ES-I3 (cell line): ENCODE measurements around the gene PLIN4.

Experiments
- H3K36me3 ChIP-seq: 2 replicates; pipeline ENCODE4 v1.6.1; 2013; ENCODE audit warnings: mild to moderate bottlenecking, low read length, control low read depth, moderate library complexity; ENCODE audit not compliant: insufficient read depth
- H3K4me1 ChIP-seq: 2 replicates; pipeline ENCODE4 v1.6.1; 2013; ENCODE audit warnings: mild to moderate bottlenecking, control low read depth, low read length; ENCODE audit not compliant: insufficient read depth
- H3K9ac ChIP-seq: 2 replicates; pipeline ENCODE4 v1.6.1; 2013; ENCODE audit warnings: low read depth, mild to moderate bottlenecking, low read length, moderate library complexity
- H3K9me3 ChIP-seq: 2 replicates; pipeline ENCODE4 v1.6.1; 2013; ENCODE audit warnings: mild to moderate bottlenecking, low read length, moderate library complexity; ENCODE audit not compliant: control insufficient read depth, insufficient read depth

Gene PLIN4

DNA sequence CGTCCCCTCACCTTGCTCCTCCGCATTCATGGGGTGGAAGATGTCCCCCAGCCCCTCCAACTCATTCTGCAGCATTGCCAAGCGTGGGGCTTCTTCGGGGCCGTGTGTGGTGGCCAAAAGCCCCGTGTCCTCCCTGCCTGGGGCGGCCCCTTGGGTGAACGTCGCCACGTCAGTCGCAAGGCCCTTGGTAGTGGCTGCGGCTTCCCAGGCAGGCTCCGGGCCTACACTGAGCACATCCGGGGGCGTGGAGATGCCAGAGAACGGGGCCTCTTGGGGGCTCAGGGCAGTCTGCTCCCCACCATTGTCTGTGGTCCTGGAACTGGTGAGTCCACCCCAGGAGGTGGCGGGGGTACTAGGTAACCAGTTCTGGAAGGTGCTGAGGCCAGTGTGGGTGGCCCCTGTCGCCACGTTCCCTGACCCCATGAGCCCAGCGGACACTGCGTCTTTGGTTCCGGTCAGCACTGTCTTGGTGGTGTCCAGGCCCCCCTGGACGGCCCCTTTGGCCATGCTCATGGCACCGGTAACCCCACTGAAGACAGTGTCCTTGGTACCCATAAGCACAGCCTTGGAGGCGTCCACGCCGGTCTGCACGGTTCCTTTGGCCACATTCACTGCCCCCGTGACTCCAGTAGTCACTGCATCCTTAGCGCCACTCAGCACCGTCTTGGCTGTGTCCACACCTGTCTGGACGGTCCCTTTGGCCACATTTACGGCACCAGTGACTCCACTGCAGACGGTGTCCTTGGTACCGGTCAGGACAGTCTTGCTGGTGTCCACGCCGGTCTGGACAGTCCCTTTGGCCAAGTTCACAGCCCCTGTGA is 7.6 kb downstream of the PLIN4 start:
- H3K9me3 ChIP-seq: no peaks in the 10 kb centered on the region
- H3K4me1 ChIP-seq: no peaks in the 10 kb centered on the region
- H3K9ac ChIP-seq: no peak overlapping the region
- no peaks in the 10 kb centered on the region for H3K36me3 ChIP-seq

- Histone ChIP-seq H3K9ac (no peak overlapping the region), H3K4me1 (no peaks in the 10 kb centered on the region), H3K36me3 (no peaks in the 10 kb centered on the region), H3K9me3 (no peaks in the 10 kb centered on the region)
Measured at GRCh38 chr19:4508698-4509097, 9.6 kb downstream of the PLIN4 start.

GRCh38 chr19:4507804-4508203 is 10.5 kb downstream of the PLIN4 start:
- Histone ChIP-seq H3K36me3 (no peaks in the 10 kb centered on the region), H3K4me1 (no peaks in the 10 kb centered on the region), H3K9me3 (no peaks in the 10 kb centered on the region), H3K9ac (no peak overlapping the region)

- H3K4me1 ChIP-seq: no peaks in the 10 kb centered on the region
- no peaks in the 10 kb centered on the region for H3K9me3 ChIP-seq
- H3K9ac ChIP-seq: no peak overlapping the region
- H3K36me3 ChIP-seq: no peaks in the 10 kb centered on the region
Measured at GRCh38 chr19:4507150-4507452, 11.2 kb downstream of the PLIN4 start.

DNA sequence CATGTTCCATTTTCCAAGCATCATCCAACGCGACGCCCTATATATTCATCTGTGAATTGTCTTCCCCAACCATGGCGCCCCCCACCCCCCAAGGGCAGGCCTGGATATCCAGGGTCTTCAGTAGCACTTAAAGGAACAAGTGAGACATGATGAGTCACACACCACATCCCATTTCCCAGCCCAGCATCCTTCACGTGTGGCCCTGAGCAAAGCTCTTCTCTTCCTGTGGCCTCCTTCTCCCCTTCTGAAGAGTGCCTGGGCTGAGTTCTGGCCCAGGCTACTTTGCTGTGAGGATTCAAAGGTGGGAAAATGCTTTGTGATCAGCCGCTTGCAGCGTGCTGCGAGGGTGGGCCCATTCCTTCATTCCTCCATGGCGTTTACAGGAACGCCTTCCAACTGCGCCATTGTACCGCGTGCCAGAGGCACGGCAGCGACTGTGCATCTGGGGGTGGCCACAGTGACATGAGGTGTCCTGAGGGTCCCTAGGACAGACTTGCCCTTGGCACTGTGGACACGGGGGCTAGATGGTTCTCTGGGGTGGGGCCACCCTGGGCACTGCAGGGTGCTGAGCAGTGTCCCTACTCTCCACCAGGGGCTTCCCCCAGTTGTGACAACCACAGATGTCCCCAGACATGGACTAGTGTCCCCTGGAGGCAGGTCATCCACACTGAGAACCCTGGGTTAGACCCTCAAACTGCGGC is 11.7 kb downstream of the PLIN4 start:
- H3K9me3 ChIP-seq: no peaks in the 10 kb centered on the region
- H3K36me3 ChIP-seq: no peaks in the 10 kb centered on the region
- no peak overlapping the region for H3K9ac ChIP-seq
- no peaks in the 10 kb centered on the region for H3K4me1 ChIP-seq

DNA sequence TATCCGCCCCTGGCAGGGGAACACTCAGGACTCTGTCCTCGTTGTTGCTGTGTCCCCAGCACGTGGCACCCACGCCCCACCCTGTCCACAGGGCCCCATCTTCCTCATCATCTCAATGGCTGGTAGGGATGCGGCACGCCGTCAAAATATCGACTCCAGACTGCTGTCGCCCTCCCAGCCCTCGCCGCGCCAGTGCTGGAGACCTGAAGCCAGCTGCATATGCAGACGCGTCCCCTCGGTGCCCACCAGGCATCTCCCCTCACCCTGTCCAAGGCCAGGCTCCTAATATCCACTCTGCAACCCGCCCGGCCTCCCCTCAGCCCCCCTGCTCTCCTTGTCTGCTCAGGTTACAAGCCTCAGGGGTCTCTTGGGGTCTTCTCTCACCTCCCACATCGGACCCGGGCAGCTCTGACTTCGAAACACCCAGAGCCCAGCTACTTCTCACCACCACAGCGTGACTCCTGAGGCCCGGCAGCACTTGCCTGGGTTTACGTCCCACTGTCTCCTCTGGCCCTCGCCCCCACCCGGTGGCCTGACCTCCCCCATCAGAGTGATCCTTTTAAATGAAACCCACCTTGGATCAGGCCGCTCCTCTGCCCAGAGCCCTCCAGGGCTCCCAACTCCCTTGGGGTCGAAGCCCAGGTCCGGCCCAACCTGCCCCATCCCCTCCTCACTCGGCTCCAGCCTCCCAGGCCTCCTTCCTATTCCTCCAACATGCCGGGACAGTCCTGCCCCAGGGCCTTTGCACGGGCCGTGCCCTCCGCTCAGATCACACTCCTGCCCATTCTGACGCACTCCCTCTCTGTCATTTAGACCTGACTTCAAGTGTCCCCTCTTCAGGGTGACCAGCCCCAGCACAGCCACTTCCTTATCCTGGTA is 12.5 kb downstream of the PLIN4 start:
- H3K9me3 ChIP-seq: no peaks in the 10 kb centered on the region
- no peaks in the 10 kb centered on the region for H3K4me1 ChIP-seq
- H3K9ac ChIP-seq: no peak overlapping the region
- no peaks in the 10 kb centered on the region for H3K36me3 ChIP-seq

DNA sequence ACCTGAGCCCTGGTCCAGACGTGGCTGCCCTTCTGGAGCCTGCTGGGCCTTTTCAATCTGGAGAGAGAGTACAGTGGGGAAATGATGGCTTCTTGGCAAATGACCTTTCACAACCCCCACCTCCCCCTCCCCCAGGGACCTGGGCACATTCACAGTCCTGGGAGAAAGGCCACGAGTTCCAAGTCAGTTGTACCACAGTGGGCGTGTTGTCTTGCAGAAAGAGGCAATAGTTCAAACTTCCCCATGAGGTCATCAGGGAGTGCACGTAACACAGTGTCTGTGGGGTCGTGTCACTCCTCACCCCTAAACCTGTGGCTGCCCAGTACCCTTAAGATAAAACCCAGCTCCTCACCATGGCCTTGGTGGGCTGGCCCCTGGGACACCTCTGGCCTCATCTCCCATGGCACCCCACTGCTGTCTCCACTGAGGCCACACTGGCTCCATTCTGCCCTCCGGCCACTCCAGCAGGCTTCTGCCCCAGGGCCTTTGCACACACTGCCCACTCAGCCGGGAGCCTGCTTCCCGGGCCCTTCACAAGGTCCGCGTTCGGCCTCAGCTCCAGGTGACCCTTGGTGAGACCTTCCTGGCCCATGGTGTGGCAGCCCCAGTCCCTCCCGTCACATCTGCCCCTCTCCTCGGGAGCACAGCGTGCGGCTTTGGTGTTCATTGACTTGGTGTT is 13.3 kb downstream of the PLIN4 start:
- H3K9ac ChIP-seq: no peak overlapping the region
- H3K4me1 ChIP-seq: no peaks in the 10 kb centered on the region
- H3K9me3 ChIP-seq: no peaks in the 10 kb centered on the region
- H3K36me3 ChIP-seq: no peaks in the 10 kb centered on the region

- Histone ChIP-seq H3K9me3 (no peaks in the 10 kb centered on the region), H3K4me1 (no peaks in the 10 kb centered on the region), H3K36me3 (no peaks in the 10 kb centered on the region), H3K9ac (no peak overlapping the region)
Measured at GRCh38 chr19:4504297-4504701, 14.0 kb downstream of the PLIN4 start.

DNA sequence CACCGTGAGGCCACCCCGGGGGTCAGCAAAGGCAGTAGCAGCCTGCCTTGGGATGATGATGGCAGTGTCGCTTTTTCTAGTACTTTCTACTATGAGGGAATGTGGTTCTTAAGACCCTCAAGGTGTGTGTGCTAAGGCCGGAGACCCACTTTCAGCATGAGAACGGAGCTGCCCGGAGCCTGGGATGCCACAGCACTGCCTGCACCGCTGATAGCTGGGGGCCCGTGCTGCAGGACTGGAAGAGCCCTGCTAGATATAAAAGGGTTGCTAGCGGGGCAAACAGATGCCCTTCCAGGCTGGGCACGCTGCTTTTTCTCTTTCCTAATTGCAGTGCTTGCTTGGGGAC is 14.5 kb downstream of the PLIN4 start:
- H3K9me3 ChIP-seq: no peaks in the 10 kb centered on the region
- H3K4me1 ChIP-seq: no peaks in the 10 kb centered on the region
- H3K9ac ChIP-seq: no peak overlapping the region
- no peaks in the 10 kb centered on the region for H3K36me3 ChIP-seq

GRCh38 chr19:4503132-4503824 is 15.0 kb downstream of the PLIN4 start:
- Histone ChIP-seq H3K9ac (no peak overlapping the region), H3K36me3 (peaks cover 1% of the 10 kb centered on the region; the same call in 1 of the 2 replicates), H3K9me3 (no peaks in the 10 kb centered on the region), H3K4me1 (no peaks in the 10 kb centered on the region)

DNA sequence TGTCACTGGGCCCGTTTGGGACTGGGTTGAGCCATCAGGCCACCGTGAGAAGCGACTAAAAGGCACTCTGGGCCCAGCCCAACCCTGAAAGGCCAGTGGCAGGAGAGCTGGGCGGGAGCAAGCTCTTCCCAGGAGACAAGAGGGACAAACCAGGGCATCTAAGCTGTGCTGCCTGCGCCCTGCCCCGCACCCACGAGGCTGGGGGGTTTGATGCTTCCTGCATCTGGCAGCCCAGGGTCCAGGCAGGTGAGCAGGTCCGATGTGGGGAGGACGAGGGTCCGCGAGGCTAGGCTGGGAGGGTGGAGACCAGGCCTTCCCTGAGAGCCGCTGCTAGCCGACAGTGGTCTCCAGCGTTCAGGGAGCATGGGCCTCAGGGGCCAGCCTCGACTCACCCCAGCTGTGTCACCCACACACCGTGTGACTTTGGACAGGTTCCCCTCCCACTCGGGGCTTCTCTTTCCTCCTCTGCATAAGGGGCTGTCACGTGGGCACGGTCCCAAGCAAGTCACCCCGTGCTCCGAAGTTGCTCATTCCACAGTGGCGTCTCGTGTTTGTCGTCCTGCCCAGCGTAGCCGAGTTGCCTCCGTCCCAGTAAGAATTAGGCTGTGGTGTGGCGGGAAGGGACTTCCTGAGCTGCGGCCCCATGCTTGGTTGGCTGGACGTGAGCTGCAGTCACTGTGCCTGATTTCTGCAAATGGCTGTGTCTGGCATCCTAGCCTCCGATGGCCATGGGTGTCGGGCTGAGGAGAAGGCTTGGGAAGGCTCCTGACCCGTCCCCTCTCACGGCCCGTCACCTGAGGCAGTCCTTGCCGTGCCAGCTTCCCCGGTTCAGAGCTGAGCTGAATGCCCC is 15.8 kb downstream of the PLIN4 start:
- H3K9ac ChIP-seq: no peak overlapping the region
- H3K36me3 ChIP-seq: peaks cover 3% of the 10 kb centered on the region; the same call in 1 of the 2 replicates
- no peaks in the 10 kb centered on the region for H3K9me3 ChIP-seq
- no peaks in the 10 kb centered on the region for H3K4me1 ChIP-seq

DNA sequence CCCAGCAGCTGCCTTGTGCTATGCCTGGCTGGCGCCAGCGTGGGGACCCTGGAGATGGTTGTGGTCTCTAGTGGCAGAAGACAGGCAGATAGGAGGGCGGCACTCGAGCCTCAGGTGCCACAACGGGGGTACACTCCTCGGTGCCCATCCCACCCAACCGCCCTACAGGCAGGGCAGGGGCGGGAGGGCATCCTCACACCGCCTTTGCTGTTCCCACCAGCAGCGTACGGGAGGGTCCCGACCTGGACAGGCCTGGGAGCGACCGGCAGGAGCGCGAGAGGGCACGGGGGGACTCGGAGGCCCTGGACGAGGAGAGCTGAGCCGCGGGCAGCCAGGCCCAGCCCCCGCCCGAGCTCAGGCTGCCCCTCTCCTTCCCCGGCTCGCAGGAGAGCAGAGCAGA is 16.6 kb downstream of the PLIN4 start:
- Histone ChIP-seq H3K9me3 (no peaks in the 10 kb centered on the region), H3K4me1 (no peaks in the 10 kb centered on the region), H3K36me3 (peaks cover 3% of the 10 kb centered on the region; the same call in 1 of the 2 replicates), H3K9ac (no peak overlapping the region)
